ENCODE data around the gene ZNF175. TPM values are rescaled to one million over a fixed set of nuclear protein-coding genes. Genes with fewer than 3 reads are reported as not detected.

ZNF175 gene
- total and polyA plus RNA-seq, 9 of the 15 experiments (the other 6 are each of a cell fraction or from before 2014, with no cell fraction given): 3.7 to 37.9 (median 14.0) TPM

GRCh38 chr19:51521781-51522180 lies 49.3 kb upstream of the ZNF175 start:
- no peak overlapping the region for H3K9ac ChIP-seq (ENCODE audit: insufficient read depth in 1 of 2, low read depth in 2 of 2, low read length in 2 of 2)
- H3K4me2 ChIP-seq (ENCODE audit: insufficient read depth, low read length): no peak overlapping the region
- H4K20me1 ChIP-seq (replicated peaks; ENCODE audit: control insufficient read depth, insufficient read depth, low read length): no peaks in the 10 kb centered on the region
- BruUV-seq (replicated peaks): no TSS peak
- H3K4me1 ChIP-seq (replicated peaks in 1 of 2; ENCODE audit: control insufficient read depth in 2 of 2, insufficient read depth in 2 of 2, low read length in 2 of 2): peaks cover 23 to 33% of the 10 kb centered on the region in 2 experiments
- no peak overlapping the region for H3K27ac ChIP-seq (ENCODE audit: extremely low read depth, low read depth, low read length)
- no peak overlapping the region for H3K4me3 ChIP-seq
- ChIA-PET POLR2A (interaction anchor here (0.9 to 2.0 kb wide), 2 partner anchors 16 to 26 kb away, joined by 3 to 9 read pairs; no protein-coding TSS in a partner anchor), CTCF (ENCODE audit: low intra/inter-chr PET ratio) (no interaction called here)
- H3K36me3 ChIP-seq (ENCODE audit: control insufficient read depth, insufficient read depth, low read length): 0 out of 3 replicates have a peak, but pooled peaks cover 2% of the 10 kb centered on the region
- WGBS (ENCODE audit: insufficient coverage, low coverage, missing lambda C conversion rate): 79% methylated on average over 2 of the region's 2 CpGs
- H3K27me3 ChIP-seq (ENCODE audit: control insufficient read depth in 2 of 2, insufficient read depth in 2 of 2, low read length in 2 of 2): no peaks in the 10 kb centered on the region
- peaks cover 9% of the 10 kb centered on the region; the same call in 1 of the 2 replicates for H3K9me3 ChIP-seq (replicated peaks; ENCODE audit: control insufficient read depth, insufficient read depth, low read depth, low read length)
- DNase-seq (ENCODE audit: extremely low read depth in 1 of 4, low spot score in 3 of 4) (no peak), FAIRE-seq (no peak), ATAC-seq (no peak)
- H3K9me1 ChIP-seq (ENCODE audit: control insufficient read depth, insufficient read depth, low read length): no peaks in the 10 kb centered on the region
- intact Hi-C loops (cut with micrococcal nuclease): no loop called here
- H2AFZ ChIP-seq (ENCODE audit: low read depth, low read length): no peak overlapping the region
- no peaks in the 10 kb centered on the region for H3K79me2 ChIP-seq (ENCODE audit: control insufficient read depth, insufficient read depth, low read length)
- in situ Hi-C loops (cut with MboI): no loop called here
- TF ChIP-seq, protein P1, sequence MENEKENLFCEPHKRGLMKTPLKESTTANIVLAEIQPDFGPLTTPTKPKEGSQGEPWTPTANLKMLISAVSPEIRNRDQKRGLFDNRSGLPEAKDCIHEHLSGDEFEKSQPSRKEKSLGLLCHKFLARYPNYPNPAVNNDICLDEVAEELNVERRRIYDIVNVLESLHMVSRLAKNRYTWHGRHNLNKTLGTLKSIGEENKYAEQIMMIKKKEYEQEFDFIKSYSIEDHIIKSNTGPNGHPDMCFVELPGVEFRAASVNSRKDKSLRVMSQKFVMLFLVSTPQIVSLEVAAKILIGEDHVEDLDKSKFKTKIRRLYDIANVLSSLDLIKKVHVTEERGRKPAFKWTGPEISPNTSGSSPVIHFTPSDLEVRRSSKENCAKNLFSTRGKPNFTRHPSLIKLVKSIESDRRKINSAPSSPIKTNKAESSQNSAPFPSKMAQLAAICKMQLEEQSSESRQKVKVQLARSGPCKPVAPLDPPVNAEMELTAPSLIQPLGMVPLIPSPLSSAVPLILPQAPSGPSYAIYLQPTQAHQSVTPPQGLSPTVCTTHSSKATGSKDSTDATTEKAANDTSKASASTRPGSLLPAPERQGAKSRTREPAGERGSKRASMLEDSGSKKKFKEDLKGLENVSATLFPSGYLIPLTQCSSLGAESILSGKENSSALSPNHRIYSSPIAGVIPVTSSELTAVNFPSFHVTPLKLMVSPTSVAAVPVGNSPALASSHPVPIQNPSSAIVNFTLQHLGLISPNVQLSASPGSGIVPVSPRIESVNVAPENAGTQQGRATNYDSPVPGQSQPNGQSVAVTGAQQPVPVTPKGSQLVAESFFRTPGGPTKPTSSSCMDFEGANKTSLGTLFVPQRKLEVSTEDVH (IDR thresholded peaks at IDR 0.05; ENCODE audit: low read depth, partially characterized antibody): no peak
- TF ChIP-seq GTF2F1 (IDR thresholded peaks at IDR 0.05; ENCODE audit: low read depth, low read length): no peak
- TF ChIP-seq MXI1 (IDR thresholded peaks at IDR 0.05; ENCODE audit: low read depth, low read length): no peak
- no peak for TF ChIP-seq MLLT1 (IDR thresholded peaks at IDR 0.05)
- TF ChIP-seq HOMEZ (CRISPR knock-in tag; IDR thresholded peaks at IDR 0.05): no peak
- TF ChIP-seq UBTF (IDR thresholded peaks at IDR 0.05; ENCODE audit: borderline replicate concordance in 1 of 2, low read depth in 2 of 2, low read length in 2 of 2): no peak
- TF ChIP-seq SMAD3 (CRISPR knock-in tag; conservative IDR thresholded peaks at IDR 0.05): no peak
- TF ChIP-seq ASH1L (IDR thresholded peaks at IDR 0.05; ENCODE audit: borderline replicate concordance, low read depth, partially characterized antibody): no peak
- no peak for TF ChIP-seq IFI16 (CRISPR knock-in tag; IDR thresholded peaks at IDR 0.05)
- TF ChIP-seq, protein P2, sequence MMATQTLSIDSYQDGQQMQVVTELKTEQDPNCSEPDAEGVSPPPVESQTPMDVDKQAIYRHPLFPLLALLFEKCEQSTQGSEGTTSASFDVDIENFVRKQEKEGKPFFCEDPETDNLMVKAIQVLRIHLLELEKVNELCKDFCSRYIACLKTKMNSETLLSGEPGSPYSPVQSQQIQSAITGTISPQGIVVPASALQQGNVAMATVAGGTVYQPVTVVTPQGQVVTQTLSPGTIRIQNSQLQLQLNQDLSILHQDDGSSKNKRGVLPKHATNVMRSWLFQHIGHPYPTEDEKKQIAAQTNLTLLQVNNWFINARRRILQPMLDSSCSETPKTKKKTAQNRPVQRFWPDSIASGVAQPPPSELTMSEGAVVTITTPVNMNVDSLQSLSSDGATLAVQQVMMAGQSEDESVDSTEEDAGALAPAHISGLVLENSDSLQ (IDR thresholded peaks at IDR 0.05): no peak
- no peak for TF ChIP-seq SIN3A (IDR thresholded peaks at IDR 0.05; ENCODE audit: borderline replicate concordance in 2 of 2, control insufficient read depth in 1 of 2, low read depth in 2 of 2, low read length in 2 of 2)
- TF ChIP-seq CBFA2T2 (conservative IDR thresholded peaks at IDR 0.05): no peak

Measured in K562 (cell line).